Hepatocyte (in vitro differentiated cells): ENCODE measurements around the gene ENTPD2.

Source experiments
- CTCF ChIP-seq: fragments of 200-600 bp; sonication (generic); IDR thresholded peaks from 2 replicates; pipeline ENCODE4 v1.5.1; 2016; ENCODE audit warnings: antibody characterized with exemption, mild to moderate bottlenecking; ENCODE audit not compliant: poor library complexity
- EZH2 ChIP-seq: fragments of 200-600 bp; sonication (generic); IDR thresholded peaks from 2 replicates; pipeline ENCODE4 v1.6.1; 2016; ENCODE audit warnings: antibody characterized with exemption, mild to moderate bottlenecking, borderline replicate concordance

DNA sequence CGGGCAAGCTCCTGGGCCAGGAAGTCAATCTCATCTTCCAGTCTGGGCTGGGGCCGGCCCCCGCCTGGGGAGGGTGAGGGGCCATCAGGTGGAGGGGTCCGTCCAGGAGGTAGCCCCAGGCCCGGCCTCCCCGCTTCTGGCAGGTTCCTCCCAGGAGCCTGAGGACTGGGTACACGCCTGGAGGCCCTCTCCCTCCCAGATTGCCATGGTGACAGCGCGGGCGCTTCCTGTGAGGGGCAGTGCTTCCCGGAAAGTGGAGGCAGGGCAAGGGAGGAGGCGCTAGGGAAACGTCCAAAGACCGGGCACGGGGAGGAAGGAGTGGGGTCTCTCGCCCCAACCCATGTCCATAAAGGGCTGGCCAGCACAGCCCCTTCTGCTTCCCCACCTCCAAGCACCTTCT is 12.7 kb downstream of the ENTPD2 start:
- TF ChIP-seq CTCF (no peak), EZH2 (no peak)
